ENCODE data around the gene RHNO1.

- TF ChIP-seq MAX (IDR thresholded peaks at IDR 0.05; ENCODE audit: low read depth, low read length), result no peak
- TF ChIP-seq CTCF (IDR thresholded peaks at IDR 0.05; ENCODE audit: low read depth, low read length), result no peak
- TF ChIP-seq POLR2A (IDR thresholded peaks at IDR 0.05; ENCODE audit: extremely low read depth, insufficient read length), result no peak
Measured at GRCh38 chr12:2876431-2877046, 484 bp upstream of the RHNO1 start.
